HG03442 (cell line): ENCODE data around the gene RAMP3.

ENCODE experiments used
- ATAC-seq: cut with Tn5 transposase; IDR thresholded peaks from one replicate; pipeline ENCODE4 v1.9.1; 2021; ENCODE audit warnings: mild to moderate bottlenecking, moderate library complexity; ENCODE audit not compliant: unreplicated experiment

RAMP3 gene

GRCh38 chr7:45219801-45220435 is 62.3 kb downstream of the RAMP3 start:
- ATAC-seq: no peak

GRCh38 chr7:45220846-45221618 is 63.4 kb downstream of the RAMP3 start:
- no peak for ATAC-seq

- ATAC-seq: no peak
These were observed 64.5 kb downstream of the RAMP3 start for GRCh38 chr7:45221896-45222604.

GRCh38 chr7:45223078-45223477 is 65.5 kb downstream of the RAMP3 start:
- ATAC-seq: no peak

GRCh38 chr7:45223728-45224630 is 66.4 kb downstream of the RAMP3 start:
- no peak for ATAC-seq

- no peak for ATAC-seq
These were observed 67.2 kb downstream of the RAMP3 start for GRCh38 chr7:45224832-45225231.

GRCh38 chr7:45225311-45225947 is 67.8 kb downstream of the RAMP3 start:
- no peak for ATAC-seq

GRCh38 chr7:45225948-45226335 is 68.4 kb downstream of the RAMP3 start:
- ATAC-seq: no peak

GRCh38 chr7:45229156-45229920 is 71.7 kb downstream of the RAMP3 start:
- ATAC-seq: no peak

GRCh38 chr7:45230083-45230482 is 72.5 kb downstream of the RAMP3 start:
- ATAC-seq: no peak

- ATAC-seq: no peak
These were observed 73.1 kb downstream of the RAMP3 start for GRCh38 chr7:45230611-45231165.

GRCh38 chr7:45233249-45233775 is 75.7 kb downstream of the RAMP3 start:
- ATAC-seq: no peak
